Measurements from ENCODE around the gene LRRN4CL. TPM values are rescaled to one million over a fixed set of nuclear protein-coding genes. Genes with fewer than 3 reads are reported as not detected.

LRRN4CL gene
- total and polyA plus RNA-seq, 9 of the 15 experiments (the other 6 are each of a cell fraction or from before 2014, with no cell fraction given) = 0.03 to 0.11 (median 0.05) TPM; not detected in 4

DNA sequence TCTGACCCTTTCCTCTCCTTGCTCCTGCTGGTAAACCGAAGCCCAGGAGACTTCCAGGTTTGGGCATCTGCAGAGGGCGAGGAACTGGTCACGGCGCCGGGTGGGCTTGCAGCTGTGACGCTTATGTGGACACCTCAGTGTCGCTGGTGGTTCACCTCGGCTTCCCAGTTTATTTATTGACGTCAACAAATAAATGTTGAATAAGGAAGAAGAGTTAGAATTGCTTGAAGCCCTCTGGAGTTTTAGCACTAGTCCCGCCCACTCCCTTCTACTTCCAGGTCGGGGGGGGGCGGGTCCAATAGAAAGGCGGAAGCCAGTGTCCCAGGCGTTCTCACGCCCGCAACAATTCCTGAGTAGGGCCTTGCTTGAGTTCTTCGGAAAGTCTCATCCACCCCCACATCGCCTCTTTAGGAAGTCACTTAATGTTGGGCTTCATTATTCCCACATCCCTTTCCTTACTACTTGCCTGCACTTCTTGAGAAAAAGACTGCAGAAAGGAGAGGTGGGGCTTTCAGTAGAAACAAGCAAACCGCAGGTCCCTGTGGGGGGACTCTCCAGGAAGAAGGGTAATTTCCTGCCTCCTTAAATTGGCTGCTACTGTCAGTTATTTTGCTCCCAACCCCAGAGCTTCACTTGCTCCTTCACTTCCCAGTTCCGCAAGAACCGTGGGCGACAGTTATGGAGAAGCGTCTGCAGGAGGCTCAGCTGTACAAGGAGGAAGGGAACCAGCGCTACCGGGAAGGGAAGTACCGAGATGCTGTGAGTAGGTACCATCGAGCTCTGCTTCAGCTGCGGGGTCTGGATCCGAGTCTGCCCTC lies 39.0 kb upstream of the LRRN4CL start, which contains the start of gene TTC9C (continued):
- TF ChIP-seq, protein P1, sequence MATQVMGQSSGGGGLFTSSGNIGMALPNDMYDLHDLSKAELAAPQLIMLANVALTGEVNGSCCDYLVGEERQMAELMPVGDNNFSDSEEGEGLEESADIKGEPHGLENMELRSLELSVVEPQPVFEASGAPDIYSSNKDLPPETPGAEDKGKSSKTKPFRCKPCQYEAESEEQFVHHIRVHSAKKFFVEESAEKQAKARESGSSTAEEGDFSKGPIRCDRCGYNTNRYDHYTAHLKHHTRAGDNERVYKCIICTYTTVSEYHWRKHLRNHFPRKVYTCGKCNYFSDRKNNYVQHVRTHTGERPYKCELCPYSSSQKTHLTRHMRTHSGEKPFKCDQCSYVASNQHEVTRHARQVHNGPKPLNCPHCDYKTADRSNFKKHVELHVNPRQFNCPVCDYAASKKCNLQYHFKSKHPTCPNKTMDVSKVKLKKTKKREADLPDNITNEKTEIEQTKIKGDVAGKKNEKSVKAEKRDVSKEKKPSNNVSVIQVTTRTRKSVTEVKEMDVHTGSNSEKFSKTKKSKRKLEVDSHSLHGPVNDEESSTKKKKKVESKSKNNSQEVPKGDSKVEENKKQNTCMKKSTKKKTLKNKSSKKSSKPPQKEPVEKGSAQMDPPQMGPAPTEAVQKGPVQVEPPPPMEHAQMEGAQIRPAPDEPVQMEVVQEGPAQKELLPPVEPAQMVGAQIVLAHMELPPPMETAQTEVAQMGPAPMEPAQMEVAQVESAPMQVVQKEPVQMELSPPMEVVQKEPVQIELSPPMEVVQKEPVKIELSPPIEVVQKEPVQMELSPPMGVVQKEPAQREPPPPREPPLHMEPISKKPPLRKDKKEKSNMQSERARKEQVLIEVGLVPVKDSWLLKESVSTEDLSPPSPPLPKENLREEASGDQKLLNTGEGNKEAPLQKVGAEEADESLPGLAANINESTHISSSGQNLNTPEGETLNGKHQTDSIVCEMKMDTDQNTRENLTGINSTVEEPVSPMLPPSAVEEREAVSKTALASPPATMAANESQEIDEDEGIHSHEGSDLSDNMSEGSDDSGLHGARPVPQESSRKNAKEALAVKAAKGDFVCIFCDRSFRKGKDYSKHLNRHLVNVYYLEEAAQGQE (IDR thresholded peaks at IDR 0.05; ENCODE audit: borderline replicate concordance) = no peak
- TF ChIP-seq, protein P1 (CRISPR knock-in tag; IDR thresholded peaks at IDR 0.05; ENCODE audit: low read depth) = no peak
- TF ChIP-seq NEUROD1 (IDR thresholded peaks at IDR 0.05; ENCODE audit: borderline replicate concordance, low read depth, low read length, partially characterized antibody) = no peak
- TF ChIP-seq PHF20 (IDR thresholded peaks at IDR 0.05; ENCODE audit: partially characterized antibody) = peak; percentile 91
- TF ChIP-seq ZNF212 (CRISPR knock-in tag; IDR thresholded peaks at IDR 0.05) = no peak
- TF ChIP-seq, protein P2, sequence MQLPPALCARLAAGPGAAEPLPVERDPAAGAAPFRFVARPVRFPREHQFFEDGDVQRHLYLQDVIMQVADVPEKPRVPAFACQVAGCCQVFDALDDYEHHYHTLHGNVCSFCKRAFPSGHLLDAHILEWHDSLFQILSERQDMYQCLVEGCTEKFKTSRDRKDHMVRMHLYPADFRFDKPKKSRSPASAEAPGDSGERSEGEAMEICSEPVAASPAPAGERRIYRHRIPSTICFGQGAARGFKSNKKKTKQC (CRISPR knock-in tag; IDR thresholded peaks at IDR 0.05) = 0 out of 2 replicates have a peak, but pooled peaks have one; percentile 35
- TF ChIP-seq HCFC1 (IDR thresholded peaks at IDR 0.05; ENCODE audit: low read depth, low read length) = peak; percentile 64
- no peak for TF ChIP-seq CBX5 (IDR thresholded peaks at IDR 0.05; ENCODE audit: borderline replicate concordance, low read depth)
- no peak for TF ChIP-seq XRCC4 (IDR thresholded peaks at IDR 0.05; ENCODE audit: extremely low read depth, insufficient read depth, insufficient read length)
- TF ChIP-seq ZFPM2 (CRISPR knock-in tag; IDR thresholded peaks at IDR 0.05) = no peak
- no peak; the same call in 1 of the 2 replicates for TF ChIP-seq FOSL1 (tag; conservative IDR thresholded peaks at IDR 0.05)
- TF ChIP-seq ZKSCAN3 (CRISPR knock-in tag; IDR thresholded peaks at IDR 0.05) = no peak
- TF ChIP-seq, protein P3, sequence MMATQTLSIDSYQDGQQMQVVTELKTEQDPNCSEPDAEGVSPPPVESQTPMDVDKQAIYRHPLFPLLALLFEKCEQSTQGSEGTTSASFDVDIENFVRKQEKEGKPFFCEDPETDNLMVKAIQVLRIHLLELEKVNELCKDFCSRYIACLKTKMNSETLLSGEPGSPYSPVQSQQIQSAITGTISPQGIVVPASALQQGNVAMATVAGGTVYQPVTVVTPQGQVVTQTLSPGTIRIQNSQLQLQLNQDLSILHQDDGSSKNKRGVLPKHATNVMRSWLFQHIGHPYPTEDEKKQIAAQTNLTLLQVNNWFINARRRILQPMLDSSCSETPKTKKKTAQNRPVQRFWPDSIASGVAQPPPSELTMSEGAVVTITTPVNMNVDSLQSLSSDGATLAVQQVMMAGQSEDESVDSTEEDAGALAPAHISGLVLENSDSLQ (IDR thresholded peaks at IDR 0.05) = no peak
- TF ChIP-seq ZNF561 (CRISPR knock-in tag; conservative IDR thresholded peaks at IDR 0.05) = no peak
- peak; percentile 71 for TF ChIP-seq POLR2A (conservative IDR thresholded peaks at IDR 0.05)
- no peak for TF ChIP-seq RBM25 (IDR thresholded peaks at IDR 0.05; ENCODE audit: low read depth, low read length, severe bottlenecking)

Measured in K562 (cell line).